Esophagus (tissue), 2 donors: ENCODE measurements around the gene SCUBE1. TPM values are rescaled to one million over a fixed set of nuclear protein-coding genes. Genes with fewer than 3 reads are reported as not detected.

Experiments
- H3K27ac ChIP-seq, 2 donors: one replicate each; pipeline ENCODE4 v1.5.1; 2013; ENCODE audit warnings: low read depth in 2 of 2, mild to moderate bottlenecking in 2 of 2, inconsistent platforms in 1 of 2, low read length in 1 of 2, moderate library complexity in 1 of 2
- H3K27me3 ChIP-seq, 2 donors: one replicate each; pipeline ENCODE4 v1.6.1; 2013; ENCODE audit warnings: low read length in 2 of 2, control low read depth in 1 of 2, mild to moderate bottlenecking in 1 of 2; ENCODE audit not compliant: insufficient read depth in 2 of 2, control insufficient read depth in 1 of 2
- H3K36me3 ChIP-seq, 2 donors: one replicate each; pipeline ENCODE4 v1.6.1; 2013; ENCODE audit warnings: low read length in 1 of 2; ENCODE audit not compliant: control insufficient read depth in 2 of 2, insufficient read depth in 2 of 2
- H3K4me1 ChIP-seq, 2 donors: one replicate each; pipeline ENCODE4 v1.6.1; 2013; ENCODE audit warnings: low read length in 1 of 2; ENCODE audit not compliant: control insufficient read depth in 2 of 2, insufficient read depth in 2 of 2
- H3K4me3 ChIP-seq, 2 donors: one replicate each; pipeline ENCODE4 v1.5.1; 2013; ENCODE audit warnings: low read length in 2 of 2, mild to moderate bottlenecking in 2 of 2, low read depth in 1 of 2, moderate library complexity in 1 of 2
- H3K9me3 ChIP-seq, 2 donors: one replicate each; pipeline ENCODE4 v1.6.1; 2013; ENCODE audit warnings: mild to moderate bottlenecking in 2 of 2, low read depth in 1 of 2, low read length in 1 of 2, moderate library complexity in 1 of 2; ENCODE audit not compliant: control insufficient read depth in 2 of 2, insufficient read depth in 1 of 2
- WGBS, 2 donors: extraction: QIAGEN DNeasy Blood & Tissue Kit; methylation state at CpG; one replicate each; pipeline ENCODE4 v1.1.7; 2013; 5-methylcytosine and 5-hydroxymethylcytosine counted together
- polyA plus RNA-seq, 2 donors: library from polyadenylated mRNA; stranded (reverse); fragments of 200-250 nt; gene quantifications; one replicate each; pipeline ENCODE4 v1.2.3, GENCODE V29; 2013
- donor health status: healthy with polysubstance abuse.
- donor health status: Bipolar disorder and iron deficiency.

SCUBE1 gene
- polyA plus RNA-seq, 2 donors = 2.2 to 2.4 TPM

GRCh38 chr22:43232445-43232844 is 110.7 kb downstream of the SCUBE1 start:
- no peaks in the 10 kb centered on the region for H3K27me3 ChIP-seq
- no peak overlapping the region for H3K4me3 ChIP-seq
- H3K4me1 ChIP-seq = no peaks in the 10 kb centered on the region
- WGBS, 2 donors = 79 to 80% methylated on average over 8 of the region's 8 CpGs
- no peaks in the 10 kb centered on the region for H3K36me3 ChIP-seq
- no peak overlapping the region for H3K27ac ChIP-seq
- H3K9me3 ChIP-seq = no peaks in the 10 kb centered on the region

- H3K36me3 ChIP-seq = no peaks in the 10 kb centered on the region
- no peaks in the 10 kb centered on the region for H3K27me3 ChIP-seq
- no peaks in the 10 kb centered on the region for H3K9me3 ChIP-seq
- WGBS, 2 donors = 70 to 75% methylated on average over 15 of the region's 15 CpGs
- H3K4me3 ChIP-seq = no peak overlapping the region
- H3K27ac ChIP-seq = no peak overlapping the region
- no peaks in the 10 kb centered on the region for H3K4me1 ChIP-seq
These were observed 111.5 kb downstream of the SCUBE1 start for GRCh38 chr22:43231724-43232034.

GRCh38 chr22:43230971-43231723 is 112.0 kb downstream of the SCUBE1 start:
- no peaks in the 10 kb centered on the region for H3K36me3 ChIP-seq
- H3K9me3 ChIP-seq = no peaks in the 10 kb centered on the region
- H3K4me3 ChIP-seq = no peak overlapping the region
- no peak overlapping the region for H3K27ac ChIP-seq
- WGBS, 2 donors = 11 to 13% methylated on average over 22 to 23 of the region's 23 CpGs
- no peaks in the 10 kb centered on the region for H3K4me1 ChIP-seq
- no peaks in the 10 kb centered on the region for H3K27me3 ChIP-seq

- H3K36me3 ChIP-seq = no peaks in the 10 kb centered on the region
- H3K27ac ChIP-seq = no peak overlapping the region
- H3K9me3 ChIP-seq = no peaks in the 10 kb centered on the region
- no peaks in the 10 kb centered on the region for H3K27me3 ChIP-seq
- H3K4me3 ChIP-seq = no peak overlapping the region
- no peaks in the 10 kb centered on the region for H3K4me1 ChIP-seq
- 63 to 71% methylated on average over 9 of the region's 9 CpGs for WGBS, 2 donors
These were observed 112.6 kb downstream of the SCUBE1 start for GRCh38 chr22:43230571-43230970.

- no peak overlapping the region for H3K4me3 ChIP-seq
- H3K27me3 ChIP-seq = no peaks in the 10 kb centered on the region
- H3K36me3 ChIP-seq = no peaks in the 10 kb centered on the region
- no peak overlapping the region for H3K27ac ChIP-seq
- H3K4me1 ChIP-seq = no peaks in the 10 kb centered on the region
- 84 to 85% methylated on average over 19 of the region's 19 CpGs for WGBS, 2 donors
- H3K9me3 ChIP-seq = no peaks in the 10 kb centered on the region
These were observed 114.3 kb downstream of the SCUBE1 start for GRCh38 chr22:43228863-43229262.

- no peaks in the 10 kb centered on the region for H3K9me3 ChIP-seq
- no peak overlapping the region for H3K27ac ChIP-seq
- no peaks in the 10 kb centered on the region for H3K36me3 ChIP-seq
- no peaks in the 10 kb centered on the region for H3K27me3 ChIP-seq
- no peak overlapping the region for H3K4me3 ChIP-seq
- WGBS, 2 donors = 69 to 73% methylated on average over 8 of the region's 8 CpGs
- no peaks in the 10 kb centered on the region for H3K4me1 ChIP-seq
These were observed 114.8 kb downstream of the SCUBE1 start for GRCh38 chr22:43228330-43228729.

GRCh38 chr22:43227239-43227630 is 115.9 kb downstream of the SCUBE1 start:
- Histone ChIP-seq H3K4me1 (no peaks in the 10 kb centered on the region), H3K27ac (no peak overlapping the region), H3K27me3 (no peaks in the 10 kb centered on the region), H3K4me3 (no peak overlapping the region), H3K36me3 (no peaks in the 10 kb centered on the region), H3K9me3 (no peaks in the 10 kb centered on the region)
- WGBS, 2 donors = 64 to 67% methylated on average over 17 of the region's 17 CpGs

GRCh38 chr22:43226377-43227238 is 116.6 kb downstream of the SCUBE1 start:
- Histone ChIP-seq H3K36me3 (no peaks in the 10 kb centered on the region), H3K27me3 (no peaks in the 10 kb centered on the region), H3K9me3 (no peaks in the 10 kb centered on the region), H3K4me3 (no peak overlapping the region), H3K27ac (no peak overlapping the region), H3K4me1 (no peaks in the 10 kb centered on the region)
- 30 to 39% methylated on average over 19 of the region's 19 CpGs for whole genome bisulfite sequencing, 2 donors

- Histone ChIP-seq H3K27me3 (no peaks in the 10 kb centered on the region), H3K9me3 (no peaks in the 10 kb centered on the region), H3K27ac (no peak overlapping the region), H3K4me1 (no peaks in the 10 kb centered on the region), H3K36me3 (no peaks in the 10 kb centered on the region), H3K4me3 (no peak overlapping the region)
- WGBS, 2 donors = 90 to 92% methylated on average over 8 of the region's 8 CpGs
These were observed 117.6 kb downstream of the SCUBE1 start for GRCh38 chr22:43225609-43226008.
